K562 (cell line): ENCODE results near the gene SNX33. TPM values are rescaled to one million over a fixed set of nuclear protein-coding genes. Genes with fewer than 3 reads are reported as not detected.
A peak's percentile ranks its signal among the peaks of the same experiment; 100 is the strongest.

Source experiments
- BCL6 ChIP-seq: fragments of 250-450 bp; sonication (Bioruptor Pico); IDR thresholded peaks from 2 replicates; pipeline ENCODE4 v1.4.0; 2020
- CBX3 ChIP-seq, 2 experiments: IDR thresholded peaks; 1 replicate in 1 of 2; 2 replicates in 1 of 2; pipeline ENCODE4 v1.6.1; 2012; ENCODE audit warnings: inconsistent platforms in 2 of 2, low read length in 2 of 2, borderline replicate concordance in 1 of 2, control low read depth in 1 of 2
- ETS2 ChIP-seq: IDR thresholded peaks from 2 replicates; pipeline ENCODE4 v1.6.1; 2016; ENCODE audit warnings: borderline replicate concordance, missing genetic modification characterization, mild to moderate bottlenecking, moderate library complexity, missing compliant biosample characterization; ENCODE audit not compliant: poor library complexity, severe bottlenecking
- MCM7 ChIP-seq, 2 experiments: fragments of 450-650 bp; IDR thresholded peaks; 2 replicates each; pipeline ENCODE4 v1.6.1; 2016 to 2018
- NEUROD1 ChIP-seq: fragments of 150-350 bp; IDR thresholded peaks from 2 replicates; pipeline ENCODE4 v1.6.1; 2014; ENCODE audit warnings: borderline replicate concordance, low read length, low read depth; ENCODE audit not compliant: partially characterized antibody
- PTBP1 ChIP-seq: fragments of 200-400 bp; formaldehyde crosslinking; IDR thresholded peaks from 2 replicates; pipeline ENCODE4 v1.6.1; 2017; ENCODE audit warnings: low read depth, low read length
- PYGO2 ChIP-seq: fragments of 450-650 bp; IDR thresholded peaks from 2 replicates; pipeline ENCODE4 v1.6.1; 2016; ENCODE audit warnings: mild to moderate bottlenecking, missing genetic modification characterization, moderate library complexity, missing compliant biosample characterization
- RBM34 ChIP-seq: fragments of 200-400 bp; formaldehyde crosslinking; IDR thresholded peaks from 2 replicates; pipeline ENCODE4 v1.6.1; 2018; ENCODE audit warnings: low read length, borderline replicate concordance; ENCODE audit not compliant: insufficient read depth
- SAP30 ChIP-seq: fragments of 200-600 bp; sonication (generic); IDR thresholded peaks from 2 replicates; pipeline ENCODE4 v1.6.1; 2012; ENCODE audit warnings: borderline replicate concordance, low read depth, mild to moderate bottlenecking, moderate library complexity, low read length, control low read depth, inconsistent platforms; ENCODE audit not compliant: insufficient read depth, poor library complexity, severe bottlenecking
- SETDB1 ChIP-seq: IDR thresholded peaks from one replicate; pipeline ENCODE4 v1.6.1; 2012; ENCODE audit warnings: low read length, control low read depth, inconsistent platforms
- SMARCA4 ChIP-seq: fragments of 450-650 bp; IDR thresholded peaks from 2 replicates; pipeline ENCODE4 v1.6.1; 2016
- STAG1 ChIP-seq: sonication (generic); formaldehyde crosslinking; IDR thresholded peaks from 2 replicates; pipeline ENCODE4 v1.5.0; 2020; ENCODE audit warnings: missing genetic modification reagents, borderline replicate concordance
- TAF7 ChIP-seq: fragments of 450-650 bp; IDR thresholded peaks from 2 replicates; pipeline ENCODE4 v1.6.1; 2016; ENCODE audit warnings: missing genetic modification characterization, missing compliant biosample characterization
- YY1 ChIP-seq, 3 experiments: IDR thresholded peaks; 2 replicates each; pipeline ENCODE4 v1.6.1; 2011; ENCODE audit warnings: low read length in 2 of 3, mild to moderate bottlenecking in 2 of 3, moderate library complexity in 2 of 3, borderline replicate concordance in 1 of 3, control low read depth in 1 of 3, low read depth in 1 of 3; ENCODE audit not compliant: insufficient read depth in 3 of 3, insufficient replicate concordance in 2 of 3, control insufficient read depth in 1 of 3, insufficient read length in 1 of 3; ENCODE audit errors: extremely low read depth in 1 of 3
- ZBTB17 ChIP-seq: fragments of 450-650 bp; formaldehyde crosslinking; IDR thresholded peaks from 2 replicates; pipeline ENCODE4 v1.4.0; 2020; ENCODE audit warnings: mild to moderate bottlenecking
- ZFPM2 ChIP-seq: fragments of 250-450 bp; sonication (Bioruptor Pico); IDR thresholded peaks from 2 replicates; pipeline ENCODE4 v1.5.1; 2022; ENCODE audit warnings: mild to moderate bottlenecking
- ZNF507 ChIP-seq: conservative IDR thresholded peaks from 2 replicates; pipeline ENCODE4 v1.6.1; 2017; ENCODE audit warnings: missing genetic modification characterization, missing compliant biosample characterization
- ZNF766 ChIP-seq: fragments of 200-800 bp; sonication (Bioruptor generic); conservative IDR thresholded peaks from 2 replicates; pipeline ENCODE4 v1.6.1; 2016; ENCODE audit warnings: missing genetic modification characterization, missing compliant biosample characterization
- polyA plus RNA-seq, 8 experiments: library from polyadenylated mRNA; depleted of rRNA in 4 of 8; stranded (reverse) in 5 of 8; unstranded in 3 of 8; fragments of >200 nt; fragmentation: Nextera tagmentation in 2 of 8; fragmentation: Illumina TruSeq in 1 of 8; extraction: Ambion mirVana in 2 of 8; extraction: Trizol in 1 of 8; gene quantifications; 2 replicates each; pipeline versions ENCODE4 v1.2.1 to v1.2.3, GENCODE V29; 2011 to 2014; ENCODE audit warnings: inconsistent platforms in 1 of 8, missing spikeins in 1 of 8
- total RNA-seq, 7 experiments: library from RNA; depleted of rRNA in 6 of 7; stranded (reverse); fragments of >200 nt in 6 of 7; fragmentation: Illumina TruSeq in 2 of 7; extraction: Trizol in 2 of 7; gene quantifications; 2 replicates each; pipeline versions ENCODE4 v1.2.1 to v1.2.3, GENCODE V29; 2011 to 2021; ENCODE audit warnings: low replicate concordance in 1 of 7
- TF ChIP-seq, protein P1 (sequence below): fragments of 450-650 bp; conservative IDR thresholded peaks from 2 replicates; pipeline ENCODE4 v1.6.1; 2016; ENCODE audit warnings: missing genetic modification characterization, low read depth, mild to moderate bottlenecking, missing compliant biosample characterization, moderate library complexity
- TF ChIP-seq, protein P2 (sequence below): sonication (generic); formaldehyde crosslinking; IDR thresholded peaks from 2 replicates; pipeline ENCODE4 v1.8.0; 2022; ENCODE audit warnings: missing genetic modification reagents, mild to moderate bottlenecking, borderline replicate concordance
- TF ChIP-seq, protein P3 (sequence below), 2 experiments: IDR thresholded peaks; 2 replicates each; pipeline ENCODE4 v1.6.1; 2012; ENCODE audit warnings: improper control_type of control experiment in 2 of 2, low read depth in 2 of 2, low read length in 2 of 2, borderline replicate concordance in 1 of 2

SNX33 gene
- total and polyA plus RNA-seq, 9 of the 15 experiments (the other 6 are each of a cell fraction or from before 2014, with no cell fraction given): 1.4 to 14.1 (median 8.2) TPM

DNA sequence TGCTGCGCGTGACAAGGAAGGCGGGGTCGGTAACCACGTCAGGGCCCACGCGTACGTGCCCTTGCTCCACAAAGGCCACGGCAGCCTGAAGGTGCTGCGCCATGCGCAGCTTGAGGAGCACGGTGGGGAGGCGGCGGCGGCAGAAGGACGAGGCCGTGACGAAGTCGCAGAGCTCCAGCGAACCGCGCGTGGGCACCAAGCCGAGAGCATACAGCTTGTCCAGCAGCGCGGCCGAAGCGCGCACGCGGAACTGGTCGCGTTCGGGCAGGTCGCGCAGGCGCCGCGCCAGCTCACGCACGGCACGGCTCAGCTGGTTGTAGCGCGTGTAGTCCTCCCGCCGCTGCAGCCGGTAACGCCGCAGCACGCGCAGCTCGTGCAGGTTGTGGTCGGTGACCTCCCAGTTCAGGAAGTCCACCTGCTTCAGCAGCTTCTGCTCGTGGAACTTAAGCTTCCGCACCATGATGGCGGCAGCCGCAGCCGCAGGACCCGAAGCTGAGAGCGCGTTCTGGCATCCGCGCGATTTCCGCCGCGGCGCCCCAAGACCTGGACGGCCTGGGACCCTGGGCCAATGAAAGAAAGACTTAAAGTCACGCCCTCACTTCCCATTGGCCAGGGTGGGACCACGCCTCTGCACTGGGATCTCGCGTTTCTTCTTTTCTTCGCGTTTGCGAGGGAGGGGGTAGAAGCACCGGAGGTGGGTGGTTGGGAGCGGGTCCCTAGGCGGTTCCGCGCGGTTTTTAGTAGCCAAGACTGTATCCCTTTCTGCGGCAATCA, 7.8 kb upstream of the SNX33 start, which contains the start of gene IMP3 (continued):
- TF ChIP-seq YY1 (IDR thresholded peaks at IDR 0.05; ENCODE audit: borderline replicate concordance in 1 of 3, control insufficient read depth in 1 of 3, extremely low read depth in 1 of 3, insufficient read depth in 3 of 3, insufficient read length in 1 of 3, insufficient replicate concordance in 2 of 3, low read depth in 1 of 3, low read length in 2 of 3) (peak; percentile 60 to 95 (median 91)), BCL6 (CRISPR knock-in tag) (no peak), NEUROD1 (peak; percentile 87), ETS2 (tag) (no peak), CBX3 (IDR thresholded peaks at IDR 0.05; ENCODE audit: borderline replicate concordance in 1 of 2, low read length in 2 of 2) (no peak; a peak in 2 of 3 replicates), ZBTB17 (CRISPR knock-in tag) (peak; percentile 71; the same call in 1 of the 2 replicates), STAG1 (CRISPR knock-in tag) (0 out of 2 replicates have a peak, but pooled peaks have one; percentile 12), SMARCA4 (no peak), ZNF507 (tag) (no peak), ZNF766 (CRISPR knock-in tag) (0 out of 2 replicates have a peak, but pooled peaks have one; percentile 34), SETDB1 (no peak), RBM34 (no peak), PYGO2 (tag) (no peak), ZFPM2 (CRISPR knock-in tag) (no peak), TAF7 (tag) (peak; percentile 49; the same call in 1 of the 2 replicates), PTBP1 (no peak), SAP30 (peak; percentile 91), MCM7 (IDR thresholded peaks at IDR 0.05) (no peak)
- TF ChIP-seq, protein P1, sequence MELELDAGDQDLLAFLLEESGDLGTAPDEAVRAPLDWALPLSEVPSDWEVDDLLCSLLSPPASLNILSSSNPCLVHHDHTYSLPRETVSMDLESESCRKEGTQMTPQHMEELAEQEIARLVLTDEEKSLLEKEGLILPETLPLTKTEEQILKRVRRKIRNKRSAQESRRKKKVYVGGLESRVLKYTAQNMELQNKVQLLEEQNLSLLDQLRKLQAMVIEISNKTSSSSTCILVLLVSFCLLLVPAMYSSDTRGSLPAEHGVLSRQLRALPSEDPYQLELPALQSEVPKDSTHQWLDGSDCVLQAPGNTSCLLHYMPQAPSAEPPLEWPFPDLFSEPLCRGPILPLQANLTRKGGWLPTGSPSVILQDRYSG (tag): no peak
- TF ChIP-seq, protein P2, sequence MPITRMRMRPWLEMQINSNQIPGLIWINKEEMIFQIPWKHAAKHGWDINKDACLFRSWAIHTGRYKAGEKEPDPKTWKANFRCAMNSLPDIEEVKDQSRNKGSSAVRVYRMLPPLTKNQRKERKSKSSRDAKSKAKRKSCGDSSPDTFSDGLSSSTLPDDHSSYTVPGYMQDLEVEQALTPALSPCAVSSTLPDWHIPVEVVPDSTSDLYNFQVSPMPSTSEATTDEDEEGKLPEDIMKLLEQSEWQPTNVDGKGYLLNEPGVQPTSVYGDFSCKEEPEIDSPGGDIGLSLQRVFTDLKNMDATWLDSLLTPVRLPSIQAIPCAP: no peak
- TF ChIP-seq, protein P3, sequence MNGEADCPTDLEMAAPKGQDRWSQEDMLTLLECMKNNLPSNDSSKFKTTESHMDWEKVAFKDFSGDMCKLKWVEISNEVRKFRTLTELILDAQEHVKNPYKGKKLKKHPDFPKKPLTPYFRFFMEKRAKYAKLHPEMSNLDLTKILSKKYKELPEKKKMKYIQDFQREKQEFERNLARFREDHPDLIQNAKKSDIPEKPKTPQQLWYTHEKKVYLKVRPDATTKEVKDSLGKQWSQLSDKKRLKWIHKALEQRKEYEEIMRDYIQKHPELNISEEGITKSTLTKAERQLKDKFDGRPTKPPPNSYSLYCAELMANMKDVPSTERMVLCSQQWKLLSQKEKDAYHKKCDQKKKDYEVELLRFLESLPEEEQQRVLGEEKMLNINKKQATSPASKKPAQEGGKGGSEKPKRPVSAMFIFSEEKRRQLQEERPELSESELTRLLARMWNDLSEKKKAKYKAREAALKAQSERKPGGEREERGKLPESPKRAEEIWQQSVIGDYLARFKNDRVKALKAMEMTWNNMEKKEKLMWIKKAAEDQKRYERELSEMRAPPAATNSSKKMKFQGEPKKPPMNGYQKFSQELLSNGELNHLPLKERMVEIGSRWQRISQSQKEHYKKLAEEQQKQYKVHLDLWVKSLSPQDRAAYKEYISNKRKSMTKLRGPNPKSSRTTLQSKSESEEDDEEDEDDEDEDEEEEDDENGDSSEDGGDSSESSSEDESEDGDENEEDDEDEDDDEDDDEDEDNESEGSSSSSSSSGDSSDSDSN (IDR thresholded peaks at IDR 0.05; ENCODE audit: borderline replicate concordance in 1 of 2, low read depth in 2 of 2, low read length in 2 of 2): peak in 1 of 2 experiments; percentile 71; a peak in 1 of 4 replicates
